Right lobe of liver (tissue), 6 donors: ENCODE measurements around the gene IRAK3. TPM values are rescaled to one million over a fixed set of nuclear protein-coding genes. Genes with fewer than 3 reads are reported as not detected.
"Not testable (repeated sequence)": the region's sequence is repeated elsewhere in the genome, so short reads cannot be mapped to it uniquely, and the experiment has no call there.

ENCODE experiments used
- ATAC-seq, 4 donors: fragments of 200-7000 bp; cut with Tn5 transposase; one replicate each; pipeline ENCODE4 v1.9.1; 2020; ENCODE audit warnings: mild to moderate bottlenecking in 4 of 4, moderate library complexity in 4 of 4
- DNase-seq, 3 donors: peaks; one replicate each; pipeline ENCODE4 v3.0.0-alpha.2; 2020
- H3K27ac ChIP-seq, 3 donors: fragments of 200-600 bp; one replicate each; pipeline ENCODE4 v1.8.0; 2022
- H3K27me3 ChIP-seq, 2 donors: fragments of 200-600 bp; one replicate each; pipeline ENCODE4 v1.8.0; 2022
- H3K36me3 ChIP-seq, 4 donors: fragments of 200-600 bp; sonication (generic) in 1 of 4; one replicate each; pipeline versions ENCODE4 v1.5.1 to v1.8.0; 2017 to 2022; ENCODE audit warnings: control low read depth in 1 of 4
- H3K4me1 ChIP-seq, 4 donors: fragments of 200-600 bp; sonication (generic) in 1 of 4; one replicate each; pipeline versions ENCODE4 v1.5.1 to v1.8.0; 2017 to 2022; ENCODE audit warnings: control low read depth in 1 of 4
- H3K4me3 ChIP-seq, 3 donors: fragments of 200-600 bp; one replicate each; pipeline ENCODE4 v1.8.0; 2022
- H3K9me3 ChIP-seq, 4 donors: fragments of 200-600 bp; sonication (generic) in 1 of 4; one replicate each; pipeline versions ENCODE4 v1.5.1 to v1.8.0; 2017 to 2022; ENCODE audit warnings: control low read depth in 1 of 4
- POLR2A ChIP-seq: fragments of 450-650 bp; IDR thresholded peaks from one replicate; pipeline ENCODE4 v1.6.1; 2017; ENCODE audit warnings: antibody characterized with exemption, mild to moderate bottlenecking
- WGBS: methylation state at CpG from one replicate; pipeline ENCODE4 v1.1.6; 2018; ENCODE audit warnings: low coverage, low lambda C conversion rate; ENCODE audit not compliant: insufficient coverage; ENCODE audit errors: missing lambda C conversion rate; 5-methylcytosine and 5-hydroxymethylcytosine counted together
- intact Hi-C, 2 donors: fragments of 100-400 bp; cut with DNase I; formaldehyde crosslinking; loops; one replicate each; pipeline versions ENCODE4 v1.11.2 to v1.14.1; 2022
- total RNA-seq, 6 experiments: library from RNA; depleted of rRNA in 2 of 6; stranded (reverse); fragments of >200 nt in 2 of 6; fragmentation: NEBNext Ultra II Directional in 3 of 6; extraction: Animal tissue kit (Norgen Biotek cat#: 25700) in 3 of 6; gene quantifications; one replicate each; pipeline versions ENCODE4 v1.1.0 to v1.2.4, GENCODE V29; 2016 to 2023
- TF ChIP-seq, protein P1 (sequence below), 4 donors: fragments of 200-600 bp in 3 of 4; fragments of 450-650 bp in 1 of 4; IDR thresholded peaks; one replicate each; pipeline versions ENCODE4 v1.5.1 to v1.8.0; 2016 to 2022; ENCODE audit warnings: antibody characterized with exemption in 4 of 4, mild to moderate bottlenecking in 2 of 4
- donor health status: DM: no; HTN: yes; CAD: no.
- donor health status: DM: no; HTN: no; CAD: no.
- donor health status: DM: no; HTN: no; CAD: no.
- donor health status: DM: no; HTN: yes; CAD: no.
- donor health status: DM: no; HTN: yes; CAD: no.

Gene IRAK3
- total RNA-seq, 6 experiments from 2014 or later: 1.3 to 7.0 (median 3.5) TPM

DNA sequence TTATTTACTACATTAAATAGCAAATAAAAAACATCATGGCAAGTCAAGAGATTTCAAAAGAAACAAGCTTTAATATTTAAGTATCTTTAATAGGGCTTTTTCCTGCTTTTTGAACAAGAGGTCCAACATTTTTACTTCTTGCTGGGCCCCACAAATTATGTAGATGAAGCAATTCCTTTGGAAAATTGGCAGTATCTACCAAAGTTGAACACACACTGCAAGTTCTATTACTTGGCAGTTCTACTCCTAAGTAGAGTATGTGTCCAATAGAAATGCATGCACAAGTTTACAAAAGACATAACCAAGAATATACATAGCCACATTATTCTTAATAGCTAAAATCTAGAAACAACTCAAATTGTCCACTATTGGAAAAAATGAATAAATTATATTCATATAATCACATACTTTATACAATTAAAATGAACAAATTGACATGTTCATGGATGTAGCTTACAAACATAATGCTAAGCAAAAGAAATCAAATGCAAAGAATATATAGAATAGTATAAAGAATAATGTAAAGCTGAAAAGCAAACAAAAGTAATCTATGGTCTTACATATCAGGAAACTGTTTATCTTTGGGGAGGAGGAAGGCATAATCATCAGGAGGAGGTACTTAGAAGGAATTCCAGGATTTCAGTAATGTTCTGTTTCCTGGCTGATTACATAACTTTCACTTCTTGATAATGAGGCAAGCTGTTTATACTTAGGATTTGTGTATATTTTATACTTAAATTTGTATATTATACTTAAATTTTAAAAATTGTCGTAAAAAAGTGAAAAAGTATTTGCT lies 12.7 kb upstream of the IRAK3 start:
- ATAC-seq (peak in 3 of 4 donors; percentile 18 to 54 (median 47)), DNase-seq (no peak)
- Histone ChIP-seq H3K4me3 (no peak overlapping the region), H3K36me3 (no peaks in the 10 kb centered on the region), H3K9me3 (no peaks in the 10 kb centered on the region), H3K27ac (no peak overlapping the region), H3K4me1 (peaks cover 0 to 4% (median 0%) of the 10 kb centered on the region in 4 donors), H3K27me3 (no peaks in the 10 kb centered on the region)
- 18% methylated on average over 1 of the region's 1 CpG for WGBS
- no peak for TF ChIP-seq POLR2A
- TF ChIP-seq, protein P1, sequence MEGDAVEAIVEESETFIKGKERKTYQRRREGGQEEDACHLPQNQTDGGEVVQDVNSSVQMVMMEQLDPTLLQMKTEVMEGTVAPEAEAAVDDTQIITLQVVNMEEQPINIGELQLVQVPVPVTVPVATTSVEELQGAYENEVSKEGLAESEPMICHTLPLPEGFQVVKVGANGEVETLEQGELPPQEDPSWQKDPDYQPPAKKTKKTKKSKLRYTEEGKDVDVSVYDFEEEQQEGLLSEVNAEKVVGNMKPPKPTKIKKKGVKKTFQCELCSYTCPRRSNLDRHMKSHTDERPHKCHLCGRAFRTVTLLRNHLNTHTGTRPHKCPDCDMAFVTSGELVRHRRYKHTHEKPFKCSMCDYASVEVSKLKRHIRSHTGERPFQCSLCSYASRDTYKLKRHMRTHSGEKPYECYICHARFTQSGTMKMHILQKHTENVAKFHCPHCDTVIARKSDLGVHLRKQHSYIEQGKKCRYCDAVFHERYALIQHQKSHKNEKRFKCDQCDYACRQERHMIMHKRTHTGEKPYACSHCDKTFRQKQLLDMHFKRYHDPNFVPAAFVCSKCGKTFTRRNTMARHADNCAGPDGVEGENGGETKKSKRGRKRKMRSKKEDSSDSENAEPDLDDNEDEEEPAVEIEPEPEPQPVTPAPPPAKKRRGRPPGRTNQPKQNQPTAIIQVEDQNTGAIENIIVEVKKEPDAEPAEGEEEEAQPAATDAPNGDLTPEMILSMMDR (IDR thresholded peaks at IDR 0.05): no peak
- intact Hi-C loops: no loop called here

DNA sequence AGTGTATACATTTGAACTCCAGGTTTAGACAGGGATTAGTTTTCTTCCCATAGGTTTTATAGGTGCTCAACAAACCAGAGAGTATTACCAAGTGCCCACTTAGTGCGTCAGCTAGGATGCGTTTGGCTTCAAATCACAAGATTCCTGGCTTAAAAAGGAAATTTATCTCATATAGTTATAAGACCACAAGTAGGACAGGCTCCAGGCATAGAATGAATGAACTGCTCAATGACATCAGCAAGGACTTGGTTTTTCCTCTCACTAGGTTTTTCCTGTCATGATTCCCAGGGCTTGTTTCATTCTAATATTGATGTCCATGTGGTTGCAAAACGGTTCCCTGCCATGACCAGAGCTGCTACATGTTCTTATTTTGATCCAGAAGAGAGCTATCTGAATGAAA lies 6.1 kb upstream of the IRAK3 start:
- H3K9me3 ChIP-seq: no peaks in the 10 kb centered on the region
- WGBS: 44% methylated on average over 3 of the region's 3 CpGs
- TF ChIP-seq POLR2A: no peak
- TF ChIP-seq, protein P1 (IDR thresholded peaks at IDR 0.05): no peak
- ATAC-seq (no peak), DNase-seq (no peak)
- intact Hi-C loops: no loop called here
- H3K4me3 ChIP-seq: no peak overlapping the region
- H3K27ac ChIP-seq: no peak overlapping the region
- no peaks in the 10 kb centered on the region for H3K36me3 ChIP-seq
- no peaks in the 10 kb centered on the region for H3K4me1 ChIP-seq
- peaks cover 0 to 4% of the 10 kb centered on the region in 2 donors for H3K27me3 ChIP-seq

DNA sequence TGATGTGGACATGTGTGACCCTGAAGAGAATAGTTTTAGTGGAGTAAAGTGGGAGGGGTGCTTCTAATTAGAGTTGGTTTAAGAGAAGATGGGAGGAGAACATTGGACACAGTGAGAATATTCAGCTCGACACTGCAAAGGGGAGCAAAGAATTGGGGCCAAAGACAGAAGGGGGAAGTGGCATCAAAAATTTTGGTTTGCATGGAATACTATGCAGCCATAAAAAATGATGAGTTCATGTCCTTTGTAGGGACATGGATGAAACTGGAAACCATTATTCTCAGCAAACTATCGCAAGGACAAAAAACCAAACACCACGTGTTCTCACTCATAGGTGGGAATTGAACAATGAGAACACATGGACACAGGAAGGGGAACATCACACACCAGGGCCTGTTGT lies 4.2 kb upstream of the IRAK3 start:
- H3K27ac ChIP-seq, H3K4me1 ChIP-seq, H3K4me3 ChIP-seq, ATAC-seq, DNase-seq, intact Hi-C loops, H3K27me3 ChIP-seq, H3K9me3 ChIP-seq, H3K36me3 ChIP-seq: not testable (repeated sequence)
- 57% methylated on average over 1 of the region's 3 CpGs for WGBS

DNA sequence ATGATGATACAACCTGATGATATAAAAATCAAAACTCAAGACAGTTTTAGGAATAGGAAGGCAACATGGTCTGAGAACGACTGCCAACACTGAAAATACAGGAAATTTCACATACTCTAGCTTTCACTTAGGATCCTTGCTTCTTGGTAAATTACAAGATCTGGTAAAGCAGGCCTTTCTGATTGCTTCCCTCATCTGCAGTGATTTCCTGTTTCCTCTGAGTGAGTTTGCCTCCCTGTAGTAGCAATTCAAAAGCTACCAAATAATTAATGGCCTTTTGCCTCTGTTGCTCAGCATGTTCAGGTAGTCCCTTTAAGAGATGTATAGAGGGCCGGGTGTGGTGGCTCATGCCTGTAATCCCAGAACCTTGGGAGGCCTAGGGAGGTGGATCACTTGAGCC lies 2.0 kb upstream of the IRAK3 start:
- H3K27me3 ChIP-seq: peaks cover 0 to 8% of the 10 kb centered on the region in 2 donors
- no peak overlapping the region for H3K4me3 ChIP-seq
- H3K9me3 ChIP-seq: no peaks in the 10 kb centered on the region
- TF ChIP-seq POLR2A: no peak
- TF ChIP-seq, protein P1 (IDR thresholded peaks at IDR 0.05): no peak
- H3K4me1 ChIP-seq: peaks cover 0 to 2% (median 0%) of the 10 kb centered on the region in 4 donors
- no peaks in the 10 kb centered on the region for H3K36me3 ChIP-seq
- H3K27ac ChIP-seq: peak overlapping the region in 1 of 3 donors; percentile 3
- ATAC-seq: peak in 2 of 4 donors; percentile 9 to 14
- 25% methylated on average over 2 of the region's 2 CpGs for WGBS
- intact Hi-C loops: no loop called here
- no peak for DNase-seq

DNA sequence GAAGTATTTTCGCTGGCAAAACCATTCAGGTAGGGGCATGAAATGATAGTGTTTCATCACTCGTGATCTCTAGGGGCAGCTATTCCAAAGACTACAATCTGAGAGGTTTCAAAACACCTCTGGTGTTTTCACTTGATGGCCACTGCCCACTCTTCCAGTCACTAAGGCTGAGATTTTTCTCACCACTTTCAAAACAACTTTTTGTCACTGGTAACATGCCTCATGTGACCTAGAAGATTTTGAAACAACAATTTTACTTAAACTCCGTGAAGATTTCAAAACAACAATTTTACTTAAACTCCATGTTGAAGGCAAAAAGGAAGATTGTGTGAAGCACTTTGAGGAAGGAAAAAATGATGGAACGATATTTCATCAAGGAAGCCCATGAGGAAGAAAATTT lies 1.2 kb upstream of the IRAK3 start:
- Histone ChIP-seq H3K27ac (peak overlapping the region in 1 of 3 donors; percentile 76), H3K4me3 (no peak overlapping the region), H3K9me3 (no peaks in the 10 kb centered on the region), H3K4me1 (peaks cover 0 to 3% (median 0%) of the 10 kb centered on the region in 4 donors), H3K36me3 (no peaks in the 10 kb centered on the region), H3K27me3 (peaks cover 0 to 8% of the 10 kb centered on the region in 2 donors)
- intact Hi-C loops: no loop called here
- no peak for TF ChIP-seq POLR2A
- TF ChIP-seq, protein P1 (IDR thresholded peaks at IDR 0.05): no peak
- ATAC-seq (no peak), DNase-seq (no peak)
- WGBS: 53% methylated on average over 3 of the region's 4 CpGs
